Measurements from ENCODE around the gene IFNGR2. TPM values are rescaled to one million over a fixed set of nuclear protein-coding genes. Genes with fewer than 3 reads are reported as not detected.

Gene IFNGR2
- total RNA-seq, 2 donors from 2014 or later: 88.1 to 122 TPM

DNA sequence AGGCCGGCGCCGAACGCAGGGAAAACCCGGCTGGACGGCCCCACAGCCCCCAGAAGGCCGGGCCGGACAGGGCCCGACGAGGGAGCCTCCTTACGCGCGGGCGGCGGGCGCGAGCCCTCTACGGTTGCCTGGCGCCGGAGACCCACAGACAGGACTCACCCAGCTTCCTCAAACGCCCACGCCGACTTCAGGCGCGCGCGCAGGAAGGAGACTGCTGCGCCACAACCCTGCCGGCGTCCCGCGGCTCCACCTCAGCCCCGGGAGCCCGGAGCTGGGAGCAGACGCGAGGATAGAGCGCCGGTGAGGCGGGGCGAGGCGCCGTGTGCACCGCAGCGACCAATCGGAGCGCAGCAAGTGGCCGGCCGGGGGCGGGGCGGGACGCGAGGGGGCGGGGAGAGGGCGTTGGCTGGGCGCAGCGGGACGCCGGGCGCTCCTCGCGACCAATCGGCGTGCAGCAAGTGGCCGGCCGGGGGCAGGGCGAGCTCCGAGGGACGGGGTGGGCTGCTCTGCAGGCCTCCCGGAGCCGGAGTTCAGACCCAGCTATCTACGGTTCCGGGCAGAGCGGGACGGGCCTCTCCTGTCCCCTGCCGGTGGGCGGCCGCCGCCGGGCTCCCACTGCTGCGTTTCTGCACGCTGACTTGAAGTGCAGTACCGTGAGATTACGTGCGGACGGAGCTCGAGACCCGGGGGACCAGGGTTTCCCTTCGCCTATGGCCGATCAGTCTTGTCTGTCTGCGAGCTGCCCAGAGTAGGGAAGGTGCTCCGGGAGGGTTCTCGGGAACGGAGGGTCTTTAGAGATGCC, 76.7 kb downstream of the IFNGR2 start, which contains the start of gene TMEM50B:
TMEM50B (minus strand) TSS at position 296 of the 802 bp plus-strand sequence. CDS start 11,089 bp downstream, outside the sequence.
- Histone ChIP-seq H3K27me3 (replicated peaks; ENCODE audit: insufficient read depth) (no peaks in the 10 kb centered on the region), H3K9me3 (no peaks in the 10 kb centered on the region), H3K4me1 (replicated peaks) (peaks cover 4% of the 10 kb centered on the region), H3K27ac (peak within 1 kb of the TSS; percentile 84 to 94), H3K36me3 (no peaks in the 10 kb centered on the region), H3K4me3 (peak within 1 kb of the TSS; percentile 84 to 94)
- under 1% methylated on average over 83 of the region's 93 CpGs for WGBS
- intact Hi-C loops (cut with DNase I): loop anchor here (2.0 kb wide), 1 partner anchor 63 kb away; the partner anchor contains the start of genes GART and SON
- peak; percentile 96 for DNase-seq (ENCODE audit: low spot score)
- peak; percentile 93 for TF ChIP-seq POLR2A (IDR thresholded peaks at IDR 0.05)
- TF ChIP-seq, protein P1, sequence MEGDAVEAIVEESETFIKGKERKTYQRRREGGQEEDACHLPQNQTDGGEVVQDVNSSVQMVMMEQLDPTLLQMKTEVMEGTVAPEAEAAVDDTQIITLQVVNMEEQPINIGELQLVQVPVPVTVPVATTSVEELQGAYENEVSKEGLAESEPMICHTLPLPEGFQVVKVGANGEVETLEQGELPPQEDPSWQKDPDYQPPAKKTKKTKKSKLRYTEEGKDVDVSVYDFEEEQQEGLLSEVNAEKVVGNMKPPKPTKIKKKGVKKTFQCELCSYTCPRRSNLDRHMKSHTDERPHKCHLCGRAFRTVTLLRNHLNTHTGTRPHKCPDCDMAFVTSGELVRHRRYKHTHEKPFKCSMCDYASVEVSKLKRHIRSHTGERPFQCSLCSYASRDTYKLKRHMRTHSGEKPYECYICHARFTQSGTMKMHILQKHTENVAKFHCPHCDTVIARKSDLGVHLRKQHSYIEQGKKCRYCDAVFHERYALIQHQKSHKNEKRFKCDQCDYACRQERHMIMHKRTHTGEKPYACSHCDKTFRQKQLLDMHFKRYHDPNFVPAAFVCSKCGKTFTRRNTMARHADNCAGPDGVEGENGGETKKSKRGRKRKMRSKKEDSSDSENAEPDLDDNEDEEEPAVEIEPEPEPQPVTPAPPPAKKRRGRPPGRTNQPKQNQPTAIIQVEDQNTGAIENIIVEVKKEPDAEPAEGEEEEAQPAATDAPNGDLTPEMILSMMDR (IDR thresholded peaks at IDR 0.05): peak; percentile 23 to 70 (median 54)
- TF ChIP-seq POLR2AphosphoS5 (IDR thresholded peaks at IDR 0.05): peak; percentile 91

DNA sequence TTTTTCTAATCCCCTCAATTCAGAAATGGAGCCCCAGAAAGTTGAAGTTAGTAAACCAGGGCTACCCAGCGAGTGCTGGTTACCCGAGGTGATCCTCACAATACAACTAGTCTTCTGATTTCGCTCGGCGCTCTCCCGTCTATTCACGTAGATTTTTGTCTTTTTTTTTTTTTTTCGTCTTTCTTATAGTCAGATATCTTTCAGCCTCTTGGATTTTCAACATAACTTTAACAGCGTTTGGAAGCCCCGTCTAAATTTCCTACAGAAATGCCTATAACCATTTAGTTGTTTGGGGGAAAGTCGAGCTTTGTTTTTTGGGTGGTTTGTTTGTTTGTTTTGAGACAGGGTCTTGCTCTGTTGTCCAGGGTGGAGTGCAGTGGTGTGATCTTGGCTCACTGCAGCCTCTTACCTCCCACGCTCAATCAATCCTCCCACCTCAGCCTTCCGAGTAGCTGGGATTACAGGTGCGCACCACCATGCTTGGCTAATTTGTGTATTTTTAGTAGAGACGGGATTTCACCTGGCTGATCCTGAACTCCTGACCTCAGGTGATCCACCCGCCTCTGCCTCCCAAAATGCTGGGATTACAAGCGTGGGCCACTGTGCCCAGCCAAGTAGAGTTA, 77.4 kb downstream of the IFNGR2 start:
- DNase-seq (ENCODE audit: low spot score): no peak
- intact Hi-C loops (cut with DNase I): no loop called here
- Histone ChIP-seq H3K27ac (peak overlapping the region; percentile 80 to 94), H3K27me3 (replicated peaks; ENCODE audit: insufficient read depth) (no peaks in the 10 kb centered on the region), H3K4me1 (replicated peaks) (peaks cover 4% of the 10 kb centered on the region), H3K36me3 (no peaks in the 10 kb centered on the region), H3K4me3 (peak overlapping the region; percentile 84 to 94), H3K9me3 (no peaks in the 10 kb centered on the region)
- WGBS: 25% methylated on average over 17 of the region's 17 CpGs
- TF ChIP-seq POLR2AphosphoS5 (IDR thresholded peaks at IDR 0.05) (no peak), POLR2A (IDR thresholded peaks at IDR 0.05) (no peak)
- TF ChIP-seq, protein P1 (IDR thresholded peaks at IDR 0.05): no peak

DNA sequence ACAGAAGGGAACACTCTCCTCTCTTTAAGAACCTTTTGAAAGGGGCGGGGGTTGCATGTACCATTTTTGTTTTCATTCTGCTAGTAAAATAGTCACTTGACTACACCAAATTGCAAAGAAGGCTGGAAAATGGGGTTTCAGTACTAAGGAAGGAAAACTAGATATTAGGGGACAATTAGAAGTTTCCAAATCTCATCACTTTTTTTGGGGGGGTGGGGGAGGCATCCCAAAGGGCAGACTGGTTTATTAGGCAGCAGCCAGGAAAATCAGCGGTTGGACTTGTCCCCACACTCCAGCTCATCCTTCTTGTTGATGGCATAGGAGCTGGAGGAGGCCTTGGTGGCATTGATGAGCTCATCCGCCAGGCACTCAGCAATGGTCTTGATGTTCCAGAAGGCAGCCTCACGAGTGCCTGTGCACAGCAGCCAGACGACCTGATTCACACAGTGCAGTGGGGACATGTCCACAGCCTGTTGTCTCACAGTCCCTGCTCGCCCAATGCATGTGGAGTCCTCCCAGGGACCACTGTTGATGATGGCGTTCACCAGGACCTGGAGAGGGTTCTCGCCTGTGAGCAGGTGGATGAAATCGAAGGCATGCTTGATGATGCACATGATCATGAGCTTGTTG, 78.2 kb downstream of the IFNGR2 start:
- 83% methylated on average over 7 of the region's 9 CpGs for WGBS
- Histone ChIP-seq H3K9me3 (no peaks in the 10 kb centered on the region), H3K4me1 (replicated peaks) (peaks cover 4% of the 10 kb centered on the region), H3K27me3 (replicated peaks; ENCODE audit: insufficient read depth) (no peaks in the 10 kb centered on the region), H3K4me3 (no peak overlapping the region), H3K27ac (no peak overlapping the region), H3K36me3 (no peaks in the 10 kb centered on the region)
- intact Hi-C loops (cut with DNase I): no loop called here
- TF ChIP-seq, protein P1 (IDR thresholded peaks at IDR 0.05): no peak
- TF ChIP-seq POLR2A (IDR thresholded peaks at IDR 0.05): no peak
- no peak for TF ChIP-seq POLR2AphosphoS5 (IDR thresholded peaks at IDR 0.05)
- no peak for DNase-seq (ENCODE audit: low spot score)

Other genes with a start within 250 kb of the IFNGR2 start
- 1 to 10 TPM; 5.7 to 7.0 TPM for gene IFNAR2, start 173.5 kb upstream of the IFNGR2 start, total RNA-seq
- 10 to 100 TPM; 29.3 to 30.8 TPM for gene IL10RB, start 137.0 kb upstream of the IFNGR2 start, total RNA-seq
- gene IFNAR1, start 78.4 kb upstream of the IFNGR2 start, total RNA-seq: 10 to 100 TPM; 29.8 to 34.4 TPM
- 10 to 100 TPM; 65.9 to 67.4 TPM for gene TMEM50B, start 76.6 kb downstream of the IFNGR2 start, total RNA-seq
- 1 to 10 TPM; 2.3 to 4.4 TPM for gene DNAJC28, start 88.3 kb downstream of the IFNGR2 start, total RNA-seq
- gene GART, start 138.7 kb downstream of the IFNGR2 start, total RNA-seq: 10 to 100 TPM; 55.9 to 65.3 TPM
- gene SON, start 139.6 kb downstream of the IFNGR2 start, total RNA-seq: 100 to 1,000 TPM; 213 to 222 TPM
- 10 to 100 TPM; 11.6 to 16.8 TPM for gene DONSON, start 185.3 kb downstream of the IFNGR2 start, total RNA-seq
- 10 to 100 TPM; 22.3 to 28.9 TPM for gene CRYZL1, start 238.3 kb downstream of the IFNGR2 start, total RNA-seq
- gene ITSN1, start 239.1 kb downstream of the IFNGR2 start, total RNA-seq: 10 to 100 TPM; 14.8 to 44.9 TPM